ENCODE data around the gene ATP2B2. TPM values are rescaled to one million over a fixed set of nuclear protein-coding genes. Genes with fewer than 3 reads are reported as not detected.
A peak's percentile ranks its signal among the peaks of the same experiment; 100 is the strongest.

ATP2B2 gene
- total RNA-seq, 2 donors from 2014 or later = 0.07 to 0.11 TPM

DNA sequence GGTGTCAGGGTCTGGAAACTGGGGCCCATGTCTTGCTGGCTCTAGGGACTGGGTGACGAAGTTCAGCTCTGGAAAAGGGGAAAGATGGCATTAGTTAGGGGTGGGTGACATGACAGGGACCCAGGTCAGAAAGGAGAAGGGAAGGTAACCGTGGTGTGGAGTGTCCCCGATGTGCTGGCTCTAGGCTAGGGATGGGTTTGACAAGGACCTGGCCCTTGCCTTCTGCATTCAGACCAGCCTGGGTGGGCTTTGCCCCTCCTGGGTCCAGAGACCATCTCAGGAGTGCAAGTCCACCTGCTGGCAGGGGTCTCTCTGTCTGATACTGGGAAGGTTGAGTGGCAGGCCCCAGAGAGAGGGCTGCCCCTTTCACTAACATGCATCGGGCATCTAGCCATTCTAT lies 28.7 kb upstream of the ATP2B2 start:
- DNase-seq = peak; percentile 5
- Histone ChIP-seq H3K27me3 (no peaks in the 10 kb centered on the region), H3K4me1 (no peaks in the 10 kb centered on the region), H3K9me3 (no peaks in the 10 kb centered on the region), H3K27ac (no peak overlapping the region), H3K4me3 (no peak overlapping the region), H3K36me3 (no peaks in the 10 kb centered on the region), H3K9ac (ENCODE audit: low read depth in 2 of 2, low read length in 2 of 2) (no peak overlapping the region)
- TF ChIP-seq, protein P1, sequence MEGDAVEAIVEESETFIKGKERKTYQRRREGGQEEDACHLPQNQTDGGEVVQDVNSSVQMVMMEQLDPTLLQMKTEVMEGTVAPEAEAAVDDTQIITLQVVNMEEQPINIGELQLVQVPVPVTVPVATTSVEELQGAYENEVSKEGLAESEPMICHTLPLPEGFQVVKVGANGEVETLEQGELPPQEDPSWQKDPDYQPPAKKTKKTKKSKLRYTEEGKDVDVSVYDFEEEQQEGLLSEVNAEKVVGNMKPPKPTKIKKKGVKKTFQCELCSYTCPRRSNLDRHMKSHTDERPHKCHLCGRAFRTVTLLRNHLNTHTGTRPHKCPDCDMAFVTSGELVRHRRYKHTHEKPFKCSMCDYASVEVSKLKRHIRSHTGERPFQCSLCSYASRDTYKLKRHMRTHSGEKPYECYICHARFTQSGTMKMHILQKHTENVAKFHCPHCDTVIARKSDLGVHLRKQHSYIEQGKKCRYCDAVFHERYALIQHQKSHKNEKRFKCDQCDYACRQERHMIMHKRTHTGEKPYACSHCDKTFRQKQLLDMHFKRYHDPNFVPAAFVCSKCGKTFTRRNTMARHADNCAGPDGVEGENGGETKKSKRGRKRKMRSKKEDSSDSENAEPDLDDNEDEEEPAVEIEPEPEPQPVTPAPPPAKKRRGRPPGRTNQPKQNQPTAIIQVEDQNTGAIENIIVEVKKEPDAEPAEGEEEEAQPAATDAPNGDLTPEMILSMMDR (IDR thresholded peaks at IDR 0.05) = no peak
- intact Hi-C loops (cut with DNase I) = no loop called here

DNA sequence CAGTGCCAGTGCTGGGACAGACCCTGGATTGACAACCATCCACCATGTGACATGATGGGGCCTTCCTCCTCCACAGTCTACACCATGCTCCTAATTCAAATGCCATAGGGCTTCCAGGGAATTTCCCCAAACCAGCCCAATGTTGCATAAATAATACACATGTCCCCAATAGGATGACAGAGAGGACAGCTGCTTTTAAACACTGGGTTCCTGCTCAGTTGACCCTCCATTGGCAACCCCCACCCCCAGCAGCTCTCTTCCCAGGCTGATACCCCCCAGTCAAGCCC lies 28.3 kb upstream of the ATP2B2 start:
- DNase-seq = no peak
- Histone ChIP-seq H3K4me1 (no peaks in the 10 kb centered on the region), H3K9me3 (no peaks in the 10 kb centered on the region), H3K9ac (ENCODE audit: low read depth in 2 of 2, low read length in 2 of 2) (no peak overlapping the region), H3K27ac (no peak overlapping the region), H3K27me3 (no peaks in the 10 kb centered on the region), H3K4me3 (no peak overlapping the region), H3K36me3 (no peaks in the 10 kb centered on the region)
- intact Hi-C loops (cut with DNase I) = no loop called here
- TF ChIP-seq, protein P1 (IDR thresholded peaks at IDR 0.05) = no peak

DNA sequence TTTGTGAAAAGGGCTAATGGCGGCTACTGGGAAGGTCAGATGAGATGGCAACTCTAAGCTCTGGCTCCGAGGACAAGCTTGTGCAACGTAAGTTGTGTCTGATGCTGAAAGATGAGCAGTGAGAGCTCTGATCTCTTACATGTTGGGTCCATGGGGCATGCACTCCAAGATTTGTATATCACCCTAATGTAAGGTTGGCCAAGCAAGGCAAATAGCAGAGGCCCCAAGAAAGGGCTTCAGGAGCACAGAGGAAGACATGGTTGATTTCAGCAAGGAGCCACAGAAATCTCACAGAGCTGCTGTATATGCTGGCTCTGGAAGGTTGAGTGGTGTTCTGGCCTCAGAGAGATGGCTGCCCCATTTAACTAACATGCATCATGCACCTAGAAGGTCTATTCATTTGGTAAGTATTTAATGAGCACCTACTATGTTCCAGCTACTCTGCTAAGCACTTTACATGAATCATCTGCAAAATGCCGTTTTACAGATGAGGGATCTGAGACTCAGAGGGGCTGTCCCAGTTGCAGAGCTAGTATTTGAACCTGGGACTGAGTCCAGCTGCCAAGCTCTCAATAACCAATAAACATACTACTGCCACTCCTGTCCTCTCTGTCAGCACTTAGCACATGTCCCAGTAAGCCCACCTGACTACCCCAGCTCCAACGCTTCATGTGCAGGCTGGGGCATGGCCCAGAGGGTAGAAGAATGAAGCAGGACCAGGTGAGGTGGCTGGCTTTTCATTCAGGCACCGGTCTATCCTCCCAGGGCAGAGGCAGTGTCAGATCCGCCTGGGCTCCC lies 27.8 kb upstream of the ATP2B2 start:
- Histone ChIP-seq H3K4me3 (no peak overlapping the region), H3K4me1 (no peaks in the 10 kb centered on the region), H3K36me3 (no peaks in the 10 kb centered on the region), H3K9ac (ENCODE audit: low read depth in 2 of 2, low read length in 2 of 2) (no peak overlapping the region), H3K27me3 (no peaks in the 10 kb centered on the region), H3K9me3 (no peaks in the 10 kb centered on the region), H3K27ac (no peak overlapping the region)
- TF ChIP-seq, protein P1 (IDR thresholded peaks at IDR 0.05) = no peak
- DNase-seq = peak; percentile 4
- intact Hi-C loops (cut with DNase I) = no loop called here

DNA sequence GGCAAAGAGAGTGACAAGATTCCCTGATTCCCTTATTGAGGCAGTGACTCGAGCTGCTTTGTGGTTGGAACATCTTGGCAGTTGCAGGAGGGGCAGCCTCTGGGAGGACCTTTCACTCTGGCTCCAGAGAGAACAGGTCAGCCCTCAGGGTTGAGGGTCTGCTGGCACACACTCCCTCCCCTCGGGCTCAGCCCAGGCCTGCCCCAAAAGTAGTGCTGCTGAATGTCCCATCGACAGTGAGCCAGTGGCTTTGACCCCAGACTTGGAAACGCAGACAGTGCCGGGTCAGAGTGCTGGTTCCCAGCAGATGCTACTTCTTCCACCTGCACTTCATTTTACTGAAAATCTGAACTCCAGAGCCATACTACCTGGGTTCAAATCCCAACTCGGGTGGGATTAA lies 25.6 kb upstream of the ATP2B2 start:
- peak; percentile 4 for DNase-seq
- Histone ChIP-seq H3K4me1 (no peaks in the 10 kb centered on the region), H3K9me3 (no peaks in the 10 kb centered on the region), H3K27ac (no peak overlapping the region), H3K4me3 (no peak overlapping the region), H3K27me3 (no peaks in the 10 kb centered on the region), H3K36me3 (no peaks in the 10 kb centered on the region), H3K9ac (ENCODE audit: low read depth in 2 of 2, low read length in 2 of 2) (no peak overlapping the region)
- TF ChIP-seq, protein P1 (IDR thresholded peaks at IDR 0.05) = no peak
- intact Hi-C loops (cut with DNase I) = no loop called here

DNA sequence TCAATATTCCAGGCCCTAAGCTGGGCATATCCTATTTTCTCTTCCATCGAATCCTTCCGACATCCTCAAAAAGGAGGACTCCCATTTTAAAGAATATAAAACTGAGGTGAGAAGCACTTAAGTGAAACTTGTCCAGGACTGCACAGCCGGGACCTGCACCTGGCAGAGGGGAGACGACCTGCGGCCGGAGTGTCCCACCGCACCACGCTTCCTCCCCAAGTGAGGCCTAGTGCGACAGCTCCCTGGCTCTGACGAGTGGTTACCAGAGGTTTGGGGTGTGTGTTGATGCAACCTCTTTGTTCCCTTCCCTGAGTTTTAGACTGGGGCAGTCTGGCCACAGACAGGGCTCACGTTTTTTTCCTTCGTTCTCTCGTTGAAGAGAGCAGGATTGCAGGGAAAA lies 24.9 kb upstream of the ATP2B2 start:
- Histone ChIP-seq H3K4me1 (no peaks in the 10 kb centered on the region), H3K9me3 (no peaks in the 10 kb centered on the region), H3K9ac (ENCODE audit: low read depth in 2 of 2, low read length in 2 of 2) (no peak overlapping the region), H3K4me3 (no peak overlapping the region), H3K27ac (no peak overlapping the region), H3K27me3 (no peaks in the 10 kb centered on the region), H3K36me3 (no peaks in the 10 kb centered on the region)
- DNase-seq = no peak
- TF ChIP-seq, protein P1 (IDR thresholded peaks at IDR 0.05) = no peak
- intact Hi-C loops (cut with DNase I) = no loop called here
